Mesothelial cell of epicardium (in vitro differentiated cells): ENCODE data around the gene RAD23B. TPM values are rescaled to one million over a fixed set of nuclear protein-coding genes. Genes with fewer than 3 reads are reported as not detected.
A peak's percentile ranks its signal among the peaks of the same experiment; 100 is the strongest.

ENCODE experiments used
- DNase-seq, 2 experiments: peaks; one replicate each; pipeline ENCODE4 v3.0.0; 2021; ENCODE audit warnings: low spot score in 2 of 2; ENCODE audit not compliant: unreplicated experiment in 2 of 2
- H3K27ac Mint-ChIP-seq: 2 replicates; pipeline ENCODE4 v1.8.0; 2021; ENCODE audit warnings: mixed read lengths
- H3K27me3 Mint-ChIP-seq: 2 replicates; pipeline ENCODE4 v1.8.0; 2021; ENCODE audit warnings: low read depth, mixed read lengths
- H3K36me3 Mint-ChIP-seq: 2 replicates; pipeline ENCODE4 v1.8.0; 2021; ENCODE audit warnings: mixed read lengths
- H3K4me1 Mint-ChIP-seq: 2 replicates; pipeline ENCODE4 v1.8.0; 2021; ENCODE audit warnings: mixed read lengths
- H3K4me3 Mint-ChIP-seq: 2 replicates; pipeline ENCODE4 v1.8.0; 2021; ENCODE audit warnings: mild to moderate bottlenecking, moderate library complexity, mixed read lengths
- H3K9me3 Mint-ChIP-seq: 2 replicates; pipeline ENCODE4 v1.8.0; 2021; ENCODE audit warnings: mixed read lengths
- total RNA-seq: library from RNA; stranded (reverse); gene quantifications from 3 replicates; pipeline ENCODE4 v1.2.1, GENCODE V29; 2021
- TF ChIP-seq, protein P1 (sequence below): fragments of 200-600 bp; sonication (generic); IDR thresholded peaks from one replicate; pipeline ENCODE4 v1.5.0; 2021; ENCODE audit warnings: antibody characterized with exemption; ENCODE audit not compliant: unreplicated experiment

RAD23B gene
- total RNA-seq, 1 donor from 2014 or later: 101 TPM

DNA sequence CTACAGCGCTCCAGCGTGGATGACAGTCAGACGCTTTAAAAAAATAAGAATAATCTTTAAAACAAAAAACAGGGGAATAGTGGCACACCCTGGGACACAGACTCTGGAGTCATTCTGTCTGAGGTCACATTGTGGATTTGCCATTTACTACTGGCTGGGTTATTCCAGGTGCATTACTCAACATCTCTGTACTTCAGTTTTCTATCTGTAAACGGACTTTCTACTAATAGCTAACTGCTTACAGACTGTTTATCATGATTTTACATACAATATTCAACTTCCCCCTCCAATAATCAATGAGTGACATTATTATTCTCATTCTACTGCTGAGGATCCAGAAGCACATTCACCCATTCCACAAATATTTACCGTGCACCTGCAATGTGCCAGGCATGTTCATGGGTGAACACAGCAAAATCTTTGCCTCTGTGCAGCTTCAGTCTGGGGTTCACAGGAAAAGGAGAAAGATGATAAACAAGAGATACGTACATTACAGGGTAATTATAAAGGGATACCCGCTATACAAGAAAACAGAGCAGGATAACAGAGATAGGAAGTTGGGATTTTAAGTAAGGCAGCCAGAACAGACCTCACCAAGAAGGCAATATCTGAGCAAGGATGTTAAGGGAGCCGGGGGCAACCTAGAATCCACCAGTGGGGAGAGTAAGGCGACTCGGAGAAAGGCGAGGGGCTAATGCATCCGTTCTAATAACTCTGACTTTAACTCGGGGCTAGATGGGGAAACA is 984 bp upstream of the RAD23B start:
- H3K27me3 Mint-ChIP-seq: no peaks in the 10 kb centered on the region
- H3K9me3 Mint-ChIP-seq: no peaks in the 10 kb centered on the region
- no peaks in the 10 kb centered on the region for H3K36me3 Mint-ChIP-seq

DNA sequence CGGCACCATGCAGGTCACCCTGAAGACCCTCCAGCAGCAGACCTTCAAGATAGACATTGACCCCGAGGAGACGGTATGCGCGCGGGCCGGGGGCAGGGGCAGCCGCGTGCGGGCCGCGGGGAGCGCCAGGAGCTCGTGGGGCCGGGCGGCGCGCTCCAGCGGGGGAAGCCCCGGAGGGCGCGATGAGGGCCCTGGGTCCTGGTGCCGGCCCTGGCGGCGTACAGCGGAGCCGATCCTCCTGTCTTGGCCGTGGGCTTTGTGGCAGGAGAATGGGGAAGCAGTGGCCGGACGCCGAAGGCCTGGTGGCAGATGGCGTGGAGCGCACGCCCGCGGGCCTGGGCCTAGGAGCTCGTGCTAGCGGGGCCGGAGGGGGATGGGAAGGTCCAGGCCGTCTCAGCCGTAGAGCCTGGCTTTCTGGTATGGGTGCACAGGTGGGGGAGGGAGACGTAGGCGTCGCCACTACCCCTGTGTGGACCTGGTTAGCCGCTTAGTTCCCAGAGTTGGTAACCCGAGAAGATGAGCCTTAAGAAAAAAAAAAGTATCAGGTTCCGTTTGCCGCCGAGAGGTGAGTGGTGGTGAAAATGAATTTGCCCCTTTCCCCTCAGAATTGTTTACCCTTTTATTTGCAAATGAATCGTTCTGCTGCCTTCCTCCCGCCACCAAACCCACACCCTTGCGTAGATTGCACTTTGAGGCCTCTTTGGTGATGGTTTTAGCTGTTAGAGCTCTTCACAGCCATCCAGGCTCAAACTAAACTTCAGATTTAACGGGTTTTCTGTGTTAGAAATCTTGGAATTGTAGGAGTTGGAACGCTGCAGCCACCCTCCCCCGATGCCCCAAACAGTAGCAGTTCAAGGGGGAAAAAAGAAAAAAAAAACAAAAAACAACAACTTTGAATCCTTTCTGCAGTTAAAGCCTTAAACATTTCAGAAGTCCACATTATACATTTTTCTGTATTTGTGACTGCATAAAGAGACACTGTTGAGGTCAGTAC is 841 bp downstream of the RAD23B start:
- Mint-ChIP-seq H3K4me3 (peak overlapping the region; percentile 95), H3K27ac (peak overlapping the region; percentile 98), H3K9me3 (no peaks in the 10 kb centered on the region), H3K27me3 (no peaks in the 10 kb centered on the region), H3K36me3 (no peaks in the 10 kb centered on the region), H3K4me1 (peaks cover 44% of the 10 kb centered on the region)
- peak; percentile 45 to 70 for DNase-seq
- TF ChIP-seq, protein P1, sequence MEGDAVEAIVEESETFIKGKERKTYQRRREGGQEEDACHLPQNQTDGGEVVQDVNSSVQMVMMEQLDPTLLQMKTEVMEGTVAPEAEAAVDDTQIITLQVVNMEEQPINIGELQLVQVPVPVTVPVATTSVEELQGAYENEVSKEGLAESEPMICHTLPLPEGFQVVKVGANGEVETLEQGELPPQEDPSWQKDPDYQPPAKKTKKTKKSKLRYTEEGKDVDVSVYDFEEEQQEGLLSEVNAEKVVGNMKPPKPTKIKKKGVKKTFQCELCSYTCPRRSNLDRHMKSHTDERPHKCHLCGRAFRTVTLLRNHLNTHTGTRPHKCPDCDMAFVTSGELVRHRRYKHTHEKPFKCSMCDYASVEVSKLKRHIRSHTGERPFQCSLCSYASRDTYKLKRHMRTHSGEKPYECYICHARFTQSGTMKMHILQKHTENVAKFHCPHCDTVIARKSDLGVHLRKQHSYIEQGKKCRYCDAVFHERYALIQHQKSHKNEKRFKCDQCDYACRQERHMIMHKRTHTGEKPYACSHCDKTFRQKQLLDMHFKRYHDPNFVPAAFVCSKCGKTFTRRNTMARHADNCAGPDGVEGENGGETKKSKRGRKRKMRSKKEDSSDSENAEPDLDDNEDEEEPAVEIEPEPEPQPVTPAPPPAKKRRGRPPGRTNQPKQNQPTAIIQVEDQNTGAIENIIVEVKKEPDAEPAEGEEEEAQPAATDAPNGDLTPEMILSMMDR: no peak

More for the DNA sequence above, 984 bp upstream of the RAD23B start:
- TF ChIP-seq, protein P1: no peak
- Mint-ChIP-seq H3K4me1 (peaks cover 37% of the 10 kb centered on the region), H3K27ac (peak overlapping the region; percentile 89), H3K4me3 (peak overlapping the region; percentile 95)
- DNase-seq: no peak

DNA sequence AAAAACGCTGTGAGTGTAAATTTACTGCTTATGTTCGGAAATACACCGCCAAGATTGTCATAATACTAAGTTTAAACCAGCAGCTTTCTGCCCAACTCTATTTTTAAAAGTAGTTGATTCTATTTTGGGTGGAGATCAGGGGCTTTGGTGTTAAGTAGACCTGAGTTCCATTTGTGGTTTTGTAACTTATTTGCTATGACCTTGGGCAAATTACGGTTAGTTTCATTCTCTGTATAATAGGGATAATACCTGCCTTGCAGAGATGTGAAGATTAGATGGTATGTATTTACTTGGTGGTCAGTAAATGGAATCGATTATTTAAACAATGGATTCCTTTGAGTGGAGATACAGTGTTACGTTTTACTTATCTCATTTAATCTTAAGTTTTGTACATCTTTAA is 1.6 kb downstream of the RAD23B start:
- DNase-seq: no peak
- H3K9me3 Mint-ChIP-seq: no peaks in the 10 kb centered on the region
- peaks cover 48% of the 10 kb centered on the region for H3K4me1 Mint-ChIP-seq
- TF ChIP-seq, protein P1: no peak
- peak overlapping the region; percentile 98 for H3K27ac Mint-ChIP-seq
- H3K27me3 Mint-ChIP-seq: no peaks in the 10 kb centered on the region
- H3K36me3 Mint-ChIP-seq: no peaks in the 10 kb centered on the region
- H3K4me3 Mint-ChIP-seq: peak overlapping the region; percentile 95

DNA sequence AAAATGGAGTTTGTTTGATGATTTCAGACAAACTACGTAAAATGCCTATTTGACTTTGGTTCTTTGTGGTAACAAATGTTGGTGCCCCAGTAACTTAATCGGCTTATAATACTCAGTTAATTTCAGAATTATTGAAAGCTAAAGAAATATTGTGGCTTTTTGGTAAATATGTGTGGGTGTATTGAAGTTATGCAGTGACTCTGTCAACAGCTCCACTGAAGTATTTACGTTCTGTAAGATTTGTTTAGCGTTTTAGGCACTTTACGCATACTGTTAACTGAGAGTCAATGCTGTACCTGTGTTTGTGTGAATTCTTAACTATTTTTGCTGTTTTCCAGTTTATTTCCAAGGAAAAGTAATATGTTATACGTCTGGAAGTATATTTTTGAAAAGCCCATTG is 2.2 kb downstream of the RAD23B start:
- Mint-ChIP-seq H3K27me3 (no peaks in the 10 kb centered on the region), H3K4me1 (peaks cover 54% of the 10 kb centered on the region), H3K9me3 (no peaks in the 10 kb centered on the region), H3K36me3 (no peaks in the 10 kb centered on the region), H3K27ac (peak overlapping the region; percentile 98), H3K4me3 (peak overlapping the region; percentile 95)
- TF ChIP-seq, protein P1: no peak
- no peak for DNase-seq

DNA sequence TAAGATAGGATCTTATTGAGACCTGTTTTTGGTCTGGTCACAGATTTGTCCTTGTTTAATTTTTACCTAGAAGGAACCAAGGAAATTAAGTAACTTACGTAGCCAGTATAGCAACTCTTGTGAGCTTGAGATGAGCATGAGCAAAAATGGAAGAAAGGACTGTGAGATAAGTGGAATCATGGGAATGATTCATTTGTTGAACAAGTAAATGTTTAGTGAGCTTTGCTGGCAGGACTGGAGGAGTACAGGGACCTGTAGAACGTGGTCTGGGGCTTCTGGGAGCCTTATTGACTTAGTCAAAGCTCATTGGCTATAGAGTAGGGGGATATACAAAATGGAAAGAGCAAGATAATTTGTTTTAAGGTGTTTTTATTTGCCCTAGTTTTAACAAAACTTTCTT is 3.0 kb downstream of the RAD23B start:
- DNase-seq: no peak
- TF ChIP-seq, protein P1: no peak
- H3K4me3 Mint-ChIP-seq: peak overlapping the region; percentile 95
- H3K9me3 Mint-ChIP-seq: no peaks in the 10 kb centered on the region
- no peaks in the 10 kb centered on the region for H3K27me3 Mint-ChIP-seq
- H3K27ac Mint-ChIP-seq: peak overlapping the region; percentile 92
- peaks cover 48% of the 10 kb centered on the region for H3K4me1 Mint-ChIP-seq
- H3K36me3 Mint-ChIP-seq: no peaks in the 10 kb centered on the region
